Smooth muscle cell of the brain vasculature (primary cell): ENCODE results near the gene DPP8.
"Not testable (repeated sequence)": the region's sequence is repeated elsewhere in the genome, so short reads cannot be mapped to it uniquely, and the experiment has no call there.

Source experiments
- DNase-seq: peaks from one replicate; pipeline ENCODE4 v3.0.0-alpha.2; 2012; ENCODE audit warnings: low read depth, low spot score

The DPP8 gene

DNA sequence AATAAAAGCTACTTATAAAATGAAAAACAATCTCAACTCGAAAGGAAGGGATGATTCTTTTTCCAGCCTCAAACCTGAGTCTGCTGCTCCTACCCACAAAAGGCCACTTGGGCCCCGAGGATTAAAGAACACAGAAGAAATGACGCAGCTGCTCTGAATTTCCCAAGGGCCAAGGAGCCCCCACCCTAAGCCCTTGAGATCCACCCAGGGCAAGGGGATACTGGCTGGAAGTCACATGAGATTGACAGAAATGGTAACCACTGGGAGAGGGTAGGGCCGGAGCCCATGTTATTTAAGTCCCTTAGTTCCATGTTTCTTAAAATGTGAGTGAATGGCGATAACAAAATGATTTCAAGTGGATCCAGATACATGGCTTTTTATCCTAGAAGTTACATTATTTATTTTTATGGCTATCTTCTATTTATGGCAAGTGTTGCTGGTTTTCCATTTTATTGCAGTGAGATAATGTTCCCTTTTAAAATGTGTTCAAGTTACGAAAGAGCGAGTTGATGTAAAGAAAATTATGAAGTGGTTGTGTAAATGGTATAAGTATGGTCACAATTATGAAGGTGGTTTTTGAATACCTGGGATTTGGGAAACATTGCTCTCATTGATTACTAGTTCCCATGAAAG lies 111.6 kb downstream of the DPP8 start:
- DNase-seq, result no peak

GRCh38 chr15:65404186-65404872 lies 113.2 kb downstream of the DPP8 start:
- DNase-seq, result no peak

DNA sequence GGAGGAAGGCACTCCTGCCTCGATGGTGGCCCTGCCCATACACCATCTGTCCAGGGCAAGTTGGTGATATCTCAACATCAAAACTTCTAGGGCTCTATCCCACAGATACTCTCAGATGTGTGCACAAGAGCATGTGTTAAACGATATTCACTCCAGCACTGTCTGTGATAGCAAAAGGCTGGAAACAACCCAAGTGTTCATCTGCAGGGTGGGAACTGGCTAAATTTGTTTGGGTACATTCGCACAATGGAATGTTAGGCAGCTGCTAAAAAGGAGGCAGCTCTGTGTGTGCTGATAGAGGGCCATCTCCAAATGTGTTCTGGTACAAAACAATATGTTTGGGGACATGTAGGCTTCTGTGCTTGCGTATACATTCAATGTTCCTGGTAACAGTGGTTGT lies 114.5 kb downstream of the DPP8 start:
- no peak for DNase-seq

DNA sequence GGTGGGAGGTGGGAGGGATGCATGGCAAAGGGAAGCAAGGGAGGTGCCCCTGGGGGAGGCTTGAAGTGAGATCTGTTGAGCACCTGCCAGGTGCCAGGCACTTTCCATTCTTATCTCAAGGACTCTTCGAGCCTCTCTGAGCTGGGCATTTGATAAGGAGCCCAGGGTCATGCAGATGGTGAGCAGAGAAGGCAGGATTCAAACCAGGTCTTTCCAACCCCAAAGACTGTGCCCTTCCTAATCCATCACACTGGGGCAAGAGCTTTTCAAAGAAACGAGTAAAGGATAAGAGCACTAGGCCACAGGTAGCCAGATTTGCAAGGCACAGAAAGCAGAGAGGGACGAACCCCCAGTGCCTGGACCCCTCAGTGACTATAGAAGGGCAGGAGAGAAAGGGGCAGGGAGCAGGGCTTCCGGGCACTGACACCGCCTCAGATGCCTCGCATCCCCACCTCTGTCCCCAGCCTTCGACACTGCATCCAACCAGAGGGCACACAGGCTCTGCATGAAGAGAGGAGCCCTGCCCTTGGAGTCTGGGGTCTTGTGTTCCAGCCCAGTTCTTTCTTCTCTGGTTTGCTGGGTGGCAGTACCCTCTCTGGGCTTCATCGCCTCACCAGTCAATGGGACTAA lies 115.8 kb downstream of the DPP8 start:
- no peak for DNase-seq

DNA sequence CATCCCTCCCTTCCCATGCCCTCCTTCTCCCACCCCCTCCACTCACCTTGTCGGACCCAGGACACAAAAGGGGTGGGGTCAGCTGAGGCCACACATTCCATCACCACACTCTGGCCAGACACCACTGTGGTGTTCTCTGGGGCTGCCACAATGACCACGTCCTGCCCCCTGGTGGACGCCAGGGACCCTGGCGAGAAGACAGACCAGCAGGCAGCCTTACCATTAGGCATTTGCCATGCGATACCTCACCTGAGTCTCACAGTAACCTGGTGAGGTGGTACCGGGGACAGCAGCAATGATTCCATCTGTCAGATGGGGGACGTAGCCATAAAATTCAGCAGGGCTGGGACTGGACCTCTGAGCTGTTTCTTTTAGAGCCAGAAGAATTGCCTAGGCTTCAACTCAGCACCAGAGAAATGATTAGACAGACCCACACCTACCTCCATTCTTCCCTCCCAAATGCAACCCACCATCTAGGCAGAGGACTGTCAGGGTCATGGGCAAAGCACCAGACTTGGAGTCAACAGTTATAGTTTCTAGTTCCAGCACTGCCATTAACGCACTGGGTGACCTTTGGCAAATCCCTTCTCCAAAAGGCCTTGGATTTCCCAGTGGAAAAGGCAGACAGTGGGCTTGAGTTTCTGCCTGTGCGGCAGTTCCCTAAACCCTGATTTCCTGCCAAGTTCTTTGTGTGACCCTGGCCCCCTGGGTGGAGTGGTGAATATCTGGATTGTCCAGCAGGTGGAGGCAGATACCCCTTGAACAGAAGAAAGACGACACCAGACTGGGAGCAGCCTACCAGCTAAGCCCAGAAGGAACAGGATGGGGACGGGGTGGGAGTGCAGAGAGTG lies 116.5 kb downstream of the DPP8 start:
- peak; percentile 85 for DNase-seq

DNA sequence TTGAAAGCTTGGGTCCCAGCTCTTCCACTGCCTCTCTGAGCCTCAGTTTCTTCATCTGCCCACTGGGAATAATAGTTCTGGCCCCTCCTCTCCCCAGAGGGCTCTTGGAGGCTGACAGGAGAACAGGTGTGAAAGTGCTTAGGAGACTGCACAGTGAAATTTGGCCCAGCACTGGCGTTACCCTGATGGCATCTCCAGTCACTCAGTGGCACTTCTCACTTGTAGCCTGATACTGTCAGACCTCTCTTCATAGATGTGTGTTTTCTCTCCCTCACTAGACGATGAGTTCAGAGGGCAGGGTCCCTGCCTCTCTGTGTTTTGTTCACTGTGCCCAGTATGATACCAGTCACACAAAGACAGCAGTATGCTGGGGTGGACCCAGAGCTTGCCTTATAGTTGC lies 117.5 kb downstream of the DPP8 start:
- no peak for DNase-seq

- DNase-seq, result no peak
Measured at GRCh38 chr15:65399001-65399706, 118.3 kb downstream of the DPP8 start.

- not testable (repeated sequence) for DNase-seq
Measured at GRCh38 chr15:65398486-65398885, 119.0 kb downstream of the DPP8 start.

GRCh38 chr15:65396965-65397317 lies 120.5 kb downstream of the DPP8 start:
- DNase-seq, result no peak

DNA sequence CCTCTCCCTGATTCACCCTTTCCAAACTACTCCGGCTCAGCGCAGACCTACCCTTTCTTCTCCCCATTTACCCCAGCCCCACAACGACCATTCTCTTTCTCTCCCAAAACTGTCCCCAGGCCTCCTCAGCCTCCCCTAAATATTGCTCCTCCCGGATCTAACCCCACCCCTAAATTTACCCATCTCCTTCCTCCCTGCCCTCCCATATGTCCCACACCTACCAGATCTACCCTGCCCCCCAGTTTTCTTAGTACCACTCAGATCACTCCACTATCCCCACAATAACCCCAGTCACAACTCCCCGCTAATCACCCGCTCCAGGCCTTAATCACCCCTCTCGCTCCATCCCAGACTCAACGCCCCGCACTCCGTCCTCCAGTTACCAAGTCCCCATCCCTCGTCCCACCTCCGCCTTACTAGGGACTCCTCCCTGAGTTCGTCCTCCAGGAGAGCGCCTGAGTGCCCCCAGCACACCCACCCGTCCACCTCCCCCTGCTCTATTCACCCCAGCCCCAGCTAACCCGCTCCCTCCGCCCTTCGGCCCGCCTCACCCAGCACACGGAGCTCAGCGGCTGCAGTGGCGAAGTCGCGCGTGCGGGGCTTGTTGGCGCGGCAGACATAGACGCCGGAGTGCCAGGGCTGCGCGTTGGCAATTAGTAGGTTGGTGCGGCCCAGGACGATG lies 121.1 kb downstream of the DPP8 start:
- no peak for DNase-seq

DNA sequence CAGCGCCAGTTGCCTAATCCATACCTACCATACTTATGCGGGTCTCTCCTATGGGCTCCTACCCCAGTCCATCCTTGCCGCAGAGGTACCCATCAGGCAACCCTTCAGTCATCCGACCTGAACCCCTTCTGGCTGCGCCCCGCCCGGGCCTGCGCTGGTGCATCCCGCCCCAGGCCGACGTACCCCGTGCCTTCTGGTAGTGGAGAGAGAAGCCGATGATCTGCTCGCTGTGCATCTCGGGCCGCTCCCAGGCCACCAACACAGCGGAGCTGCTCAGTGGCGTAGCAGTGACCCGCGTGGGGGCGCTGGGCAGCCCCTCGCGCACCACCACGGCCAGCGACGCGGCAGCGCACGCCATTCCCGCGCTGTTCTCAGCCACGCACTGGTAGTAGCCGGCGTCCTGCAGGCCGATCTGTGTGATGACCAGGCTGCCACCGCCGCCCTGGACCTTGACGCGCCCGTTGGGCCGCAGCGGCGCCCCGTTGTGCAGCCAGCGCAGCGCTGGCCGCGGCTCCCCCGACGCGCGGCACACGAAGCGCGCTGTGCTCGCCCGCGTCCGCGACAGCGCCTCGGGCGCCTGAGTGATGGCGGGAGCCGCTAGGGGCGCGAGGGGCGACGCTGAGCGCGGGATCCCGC lies 121.8 kb downstream of the DPP8 start:
- DNase-seq, result no peak

- DNase-seq, result no peak
Measured at GRCh38 chr15:65394936-65395335, 122.6 kb downstream of the DPP8 start.

DNA sequence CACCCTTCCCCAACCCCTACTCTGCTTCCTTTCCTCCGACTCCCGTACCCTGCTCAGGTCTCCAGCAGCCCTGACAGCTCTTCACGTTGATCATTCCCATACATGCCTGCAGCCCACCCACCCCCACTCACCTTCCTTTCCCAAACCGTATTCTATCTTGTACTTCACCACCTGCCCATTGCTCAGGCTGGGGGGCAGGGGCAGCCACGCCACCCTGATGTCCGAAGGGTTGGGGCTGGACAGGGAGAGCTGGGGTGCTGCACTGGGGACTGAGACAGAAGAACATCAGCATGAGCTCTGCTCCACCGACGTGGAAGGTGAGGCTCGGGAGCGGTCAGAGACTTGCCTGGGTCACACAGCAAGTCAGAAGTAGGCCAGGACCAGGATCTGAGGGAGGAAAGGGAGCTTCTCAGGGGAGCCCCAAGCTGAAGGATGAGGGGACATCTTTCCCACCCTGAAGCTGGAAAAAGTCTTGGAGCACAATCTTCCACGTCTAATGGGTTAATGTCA lies 123.2 kb downstream of the DPP8 start:
- DNase-seq, result no peak

- DNase-seq, result no peak
Measured at GRCh38 chr15:65393557-65393956, 123.9 kb downstream of the DPP8 start.

DNA sequence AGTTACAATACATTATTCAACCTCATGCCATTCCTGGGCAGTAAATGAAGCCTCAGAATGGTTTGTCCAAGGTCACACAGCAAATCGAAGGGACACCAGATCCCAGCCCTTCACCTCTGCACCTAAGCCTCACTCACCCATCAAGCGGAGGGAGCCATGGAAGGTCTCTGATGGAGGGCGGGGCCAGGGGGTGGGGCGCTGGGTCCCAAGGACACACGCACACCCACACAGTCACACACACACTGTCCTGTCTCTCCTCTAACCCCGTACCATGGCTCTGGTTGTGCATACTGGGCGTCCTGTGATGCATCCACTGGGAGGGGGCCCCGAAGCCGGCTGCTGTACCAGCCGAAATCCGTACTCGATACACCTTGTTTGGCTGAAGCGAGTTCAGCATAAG lies 124.4 kb downstream of the DPP8 start:
- no peak for DNase-seq
